Endothelial cell of umbilical vein (primary cell): Measurements from ENCODE around the gene MARCHF11. TPM values are rescaled to one million over a fixed set of nuclear protein-coding genes. Genes with fewer than 3 reads are reported as not detected.

ENCODE experiments used
- BruUV-seq: library from RNA; stranded (reverse); fragments of 400-500 nt; replicated peaks from 2 replicates; lab custom pipeline; 2021; lab: Mats Ljungman, UMichigan
- CTCF ChIA-PET: fragments of 300-600, 350-600 bp; sonication (Branson Sonifier 250); formaldehyde crosslinking; loops from one replicate; lab custom pipeline; 2021; ENCODE audit warnings: antibody characterized with exemption, inconsistent platforms; lab: Charles Lee
- POLR2A ChIA-PET: fragments of 300-600, 350-600 bp; sonication (Branson Sonifier 250); formaldehyde crosslinking; loops from one replicate; lab custom pipeline; 2021; ENCODE audit warnings: antibody characterized with exemption, inconsistent platforms; lab: Charles Lee
- DNase-seq: peaks from one replicate; pipeline ENCODE4 v3.0.0-alpha.2; 2011; ENCODE audit warnings: low read depth, low spot score
- FAIRE-seq: peaks from 2 replicates; lab custom pipeline; 2011; peaks lifted over from hg19 to GRCh38; lab: Jason Lieb, UNC
- H2AFZ ChIP-seq: 2 replicates; pipeline ENCODE4 v1.6.0; 2012; ENCODE audit warnings: low read depth, low read length, control low read depth, inconsistent platforms
- H3K27ac ChIP-seq: 2 replicates; pipeline ENCODE4 v1.5.1; 2011; ENCODE audit warnings: low read depth, mild to moderate bottlenecking, control low read depth, low read length, moderate library complexity; ENCODE audit not compliant: insufficient read depth
- H3K27me3 ChIP-seq, 2 experiments: 2 replicates each; pipeline versions ENCODE4 v1.6.0 to v1.6.1; 2011; ENCODE audit warnings: low read length in 2 of 2, mixed read lengths in 1 of 2; ENCODE audit not compliant: control insufficient read depth in 2 of 2, insufficient read depth in 2 of 2
- H3K36me3 ChIP-seq, 2 experiments: 2 replicates in 1 of 2; 3 replicates in 1 of 2; pipeline ENCODE4 v1.5.1; 2011; ENCODE audit warnings: low read length in 2 of 2, mild to moderate bottlenecking in 1 of 2, moderate library complexity in 1 of 2; ENCODE audit not compliant: control insufficient read depth in 2 of 2, insufficient read depth in 2 of 2; ENCODE audit errors: extremely low read depth in 1 of 2
- H3K4me1 ChIP-seq: 3 replicates; pipeline ENCODE4 v1.5.1; 2011; ENCODE audit warnings: mild to moderate bottlenecking, low read length; ENCODE audit not compliant: control insufficient read depth, insufficient read depth; ENCODE audit errors: extremely low read depth
- H3K4me2 ChIP-seq: 2 replicates; pipeline ENCODE4 v1.6.1; 2011; ENCODE audit warnings: low read length, control low read depth, mixed read lengths; ENCODE audit not compliant: insufficient read depth
- H3K4me3 ChIP-seq, 3 experiments: fragments of 200-600 bp in 1 of 3; sonication (generic), shearing (Covaris generic) in 1 of 3; replicated peaks in 1 of 3; 2 replicates each; pipeline ENCODE4 v1.5.1; 2011 to 2016; ENCODE audit warnings: control low read depth in 3 of 3, low read length in 3 of 3, mild to moderate bottlenecking in 2 of 3, inconsistent platforms in 1 of 3, low read depth in 1 of 3, moderate library complexity in 1 of 3; ENCODE audit not compliant: insufficient read depth in 1 of 3
- H3K79me2 ChIP-seq: 2 replicates; pipeline ENCODE4 v1.6.0; 2012; ENCODE audit warnings: low read length, inconsistent platforms; ENCODE audit not compliant: control insufficient read depth, insufficient read depth
- H3K9ac ChIP-seq: replicated peaks from 2 replicates; pipeline ENCODE3; 2011; ENCODE audit warnings: low read length, control low read depth; ENCODE audit not compliant: insufficient read depth; ENCODE audit errors: extremely low read depth
- H3K9me1 ChIP-seq: replicated peaks from 3 replicates; pipeline ENCODE4 v1.6.0; 2011; ENCODE audit warnings: mild to moderate bottlenecking, low read length; ENCODE audit not compliant: control insufficient read depth, insufficient read depth; ENCODE audit errors: extremely low read depth
- H3K9me3 ChIP-seq: replicated peaks from 2 replicates; pipeline ENCODE4 v1.5.1; 2012; ENCODE audit warnings: low read length, inconsistent platforms; ENCODE audit not compliant: control insufficient read depth, insufficient read depth
- H4K20me1 ChIP-seq: replicated peaks from 2 replicates; pipeline ENCODE3; 2011; ENCODE audit warnings: mild to moderate bottlenecking, low read length; ENCODE audit not compliant: control insufficient read depth, insufficient read depth; ENCODE audit errors: extremely low read depth
- CTCF ChIP-seq, 2 donors: IDR thresholded peaks; 1 replicate in 1 of 2; 2 replicates in 1 of 2; pipeline ENCODE4 v1.5.1; 2011; ENCODE audit warnings: low read length in 2 of 2, mild to moderate bottlenecking in 2 of 2, moderate library complexity in 2 of 2, control low read depth in 1 of 2, inconsistent platforms in 1 of 2, low read depth in 1 of 2; ENCODE audit not compliant: insufficient read depth in 1 of 2; ENCODE audit errors: extremely low read depth in 1 of 2
- EZH2 ChIP-seq: IDR thresholded peaks from 2 replicates; pipeline ENCODE4 v1.6.1; 2012; ENCODE audit warnings: borderline replicate concordance, low read depth, mild to moderate bottlenecking, moderate library complexity, low read length, inconsistent platforms; ENCODE audit not compliant: severe bottlenecking
- FOS ChIP-seq: IDR thresholded peaks from 2 replicates; pipeline ENCODE4 v1.6.1; 2011; ENCODE audit warnings: mild to moderate bottlenecking, low read length, moderate library complexity, borderline replicate concordance; ENCODE audit not compliant: insufficient read depth
- GATA2 ChIP-seq: IDR thresholded peaks from 2 replicates; pipeline ENCODE4 v1.7.0; 2011; ENCODE audit warnings: low read depth, mild to moderate bottlenecking, moderate library complexity, mixed read lengths, low read length; ENCODE audit not compliant: insufficient read length, insufficient read depth
- JUN ChIP-seq: IDR thresholded peaks from 2 replicates; pipeline ENCODE4 v1.6.1; 2011; ENCODE audit warnings: borderline replicate concordance, low read depth; ENCODE audit not compliant: insufficient read length, insufficient read depth
- MAX ChIP-seq: IDR thresholded peaks from 2 replicates; pipeline ENCODE4 v1.6.1; 2011; ENCODE audit not compliant: insufficient read depth, insufficient read length
- MYC ChIP-seq: IDR thresholded peaks from one replicate; pipeline ENCODE4 v1.6.1; 2011; ENCODE audit warnings: mild to moderate bottlenecking, low read depth, low read length
- POLR2A ChIP-seq: IDR thresholded peaks from 2 replicates; pipeline ENCODE4 v1.6.1; 2012; ENCODE audit warnings: low read depth, mild to moderate bottlenecking, control low read depth, low read length
- POLR2AphosphoS5 ChIP-seq: IDR thresholded peaks from 2 replicates; pipeline ENCODE4 v1.6.1; 2012; ENCODE audit warnings: low read depth, mild to moderate bottlenecking, control low read depth, low read length, moderate library complexity; ENCODE audit not compliant: insufficient read depth
- dilution Hi-C: fragments of 300-500 bp; cut with MboI; formaldehyde crosslinking; loops from one replicate; pipeline ENCODE4 v1.15.0; 2019; ENCODE audit warnings: low sequenced_read_pairs; ENCODE audit not compliant: extremely low pct_ligation_motif_present
- intact Hi-C: fragments of 100-400 bp; cut with micrococcal nuclease; formaldehyde crosslinking; loops from one replicate; pipeline ENCODE4 v1.10.0; 2022
- polyA plus RNA-seq, 4 experiments: library from polyadenylated mRNA; depleted of rRNA in 3 of 4; stranded (reverse) in 3 of 4; unstranded in 1 of 4; fragments of >200 nt; gene quantifications; 2 replicates each; pipeline versions ENCODE4 v1.2.1 to v1.2.3, GENCODE V29; 2011 to 2012; ENCODE audit warnings: missing spikeins in 1 of 4
- total RNA-seq: library from RNA; stranded (reverse); gene quantifications from 2 replicates; pipeline ENCODE4 v1.2.3, GENCODE V29; 2021

The MARCHF11 gene
- total and polyA plus RNA-seq, 2 donors (not counting 3 experiments of a cell fraction or from before 2014, with no cell fraction given): not detected

- Histone ChIP-seq H3K9me3 (no peaks in the 10 kb centered on the region), H3K79me2 (no peaks in the 10 kb centered on the region), H4K20me1 (no peaks in the 10 kb centered on the region), H3K27ac (no peak overlapping the region), H3K4me3 (no peak overlapping the region), H3K27me3 (no peaks in the 10 kb centered on the region), H3K9ac (no peak overlapping the region), H2AFZ (no peak overlapping the region), H3K4me1 (no peaks in the 10 kb centered on the region), H3K4me2 (no peak overlapping the region), H3K9me1 (no peaks in the 10 kb centered on the region), H3K36me3 (no peaks in the 10 kb centered on the region)
- ChIA-PET POLR2A (no interaction called here), CTCF (no interaction called here)
- DNase-seq (no peak), FAIRE-seq (no peak)
- no peak for TF ChIP-seq CTCF (IDR thresholded peaks at IDR 0.05; ENCODE audit: extremely low read depth in 1 of 2, insufficient read depth in 1 of 2, low read depth in 1 of 2, low read length in 2 of 2)
- TF ChIP-seq JUN: no peak
- no peak for TF ChIP-seq GATA2
- TF ChIP-seq EZH2: no peak
- TF ChIP-seq POLR2AphosphoS5: no peak
- TF ChIP-seq MYC: no peak
- no peak for TF ChIP-seq MAX
- TF ChIP-seq POLR2A: no peak
- no peak for TF ChIP-seq FOS
- dilution Hi-C loops: no loop called here
- intact Hi-C loops: no loop called here
- no TSS peak for BruUV-seq
Observed at GRCh38 chr5:16082053-16082452, 97.5 kb downstream of the MARCHF11 start.
